Activated CD4-positive, CD25-positive, alpha-beta regulatory T cell treated with anti-CD3 and anti-CD28 coated beads, Interleukin-2, amount 50 U/mL, for 16 hours (primary cell): ENCODE results near the gene LARP6.

Experiments
- DNase-seq: peaks from one replicate; pipeline ENCODE4 v3.0.0-alpha.2; 2020; ENCODE audit warnings: low read depth, low spot score

LARP6 gene

GRCh38 chr15:70796516-70797310 is 57.2 kb downstream of the LARP6 start:
- DNase-seq = no peak

DNA sequence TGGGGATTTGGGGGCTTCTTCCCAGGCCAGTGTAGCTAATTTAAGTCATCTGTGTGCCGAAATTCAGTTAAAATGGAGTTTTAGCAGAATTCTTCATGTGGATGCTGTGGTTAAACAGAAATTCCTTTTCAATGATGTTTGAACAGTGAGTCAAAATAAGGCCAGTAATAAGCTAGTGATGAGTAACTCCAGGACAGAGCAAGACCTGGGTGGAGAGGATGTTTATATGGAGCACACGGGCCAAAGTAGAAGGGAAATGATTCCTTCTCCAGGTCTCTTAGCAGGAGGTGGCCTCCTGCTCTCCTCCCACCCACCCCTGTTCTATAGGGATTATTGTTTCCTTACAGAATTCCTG is 58.7 kb downstream of the LARP6 start:
- DNase-seq = no peak

- no peak for DNase-seq
Observed at GRCh38 chr15:70794596-70795310, 59.2 kb downstream of the LARP6 start.

GRCh38 chr15:70793694-70794093 is 60.3 kb downstream of the LARP6 start:
- no peak for DNase-seq

DNA sequence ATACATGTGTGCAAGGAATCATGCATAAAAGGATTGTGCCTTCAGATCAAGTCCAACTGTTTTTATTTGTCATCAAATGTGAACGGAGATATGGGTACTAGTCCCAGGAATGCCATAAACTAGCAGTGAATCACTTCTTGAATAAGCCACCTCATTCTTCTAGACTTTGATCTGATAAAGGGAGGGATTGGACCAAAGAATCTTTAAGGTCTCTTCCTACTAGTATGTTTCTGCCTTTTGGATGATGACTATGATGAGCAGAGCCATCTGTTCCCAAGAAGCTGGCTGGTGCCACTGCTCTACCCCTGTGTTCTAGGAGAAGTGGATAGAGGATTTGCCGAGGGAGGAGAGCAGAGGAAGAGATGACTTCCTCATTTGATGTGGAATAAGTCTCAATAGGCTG is 61.8 kb downstream of the LARP6 start:
- DNase-seq = no peak

GRCh38 chr15:70791259-70791658 is 62.7 kb downstream of the LARP6 start:
- DNase-seq = no peak

DNA sequence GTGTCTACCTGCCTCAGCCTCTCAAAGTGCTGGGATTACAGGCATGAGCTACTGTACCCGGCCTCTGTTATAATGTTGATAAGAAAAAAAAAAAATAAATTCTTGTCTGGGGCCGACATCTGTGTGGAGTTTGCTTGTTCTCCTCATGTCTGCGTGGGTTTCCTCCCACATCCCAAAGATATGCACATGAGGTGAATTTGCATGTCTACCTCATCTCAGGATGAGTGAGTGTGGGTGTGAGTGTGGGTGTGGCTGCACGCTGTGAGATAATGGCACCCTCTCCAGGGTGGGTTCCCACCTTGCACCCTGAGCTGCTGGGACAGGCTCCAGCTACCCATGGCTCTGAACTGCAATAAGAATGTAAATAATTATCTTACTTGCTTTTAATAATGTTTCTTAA is 64.7 kb downstream of the LARP6 start:
- no peak for DNase-seq

DNA sequence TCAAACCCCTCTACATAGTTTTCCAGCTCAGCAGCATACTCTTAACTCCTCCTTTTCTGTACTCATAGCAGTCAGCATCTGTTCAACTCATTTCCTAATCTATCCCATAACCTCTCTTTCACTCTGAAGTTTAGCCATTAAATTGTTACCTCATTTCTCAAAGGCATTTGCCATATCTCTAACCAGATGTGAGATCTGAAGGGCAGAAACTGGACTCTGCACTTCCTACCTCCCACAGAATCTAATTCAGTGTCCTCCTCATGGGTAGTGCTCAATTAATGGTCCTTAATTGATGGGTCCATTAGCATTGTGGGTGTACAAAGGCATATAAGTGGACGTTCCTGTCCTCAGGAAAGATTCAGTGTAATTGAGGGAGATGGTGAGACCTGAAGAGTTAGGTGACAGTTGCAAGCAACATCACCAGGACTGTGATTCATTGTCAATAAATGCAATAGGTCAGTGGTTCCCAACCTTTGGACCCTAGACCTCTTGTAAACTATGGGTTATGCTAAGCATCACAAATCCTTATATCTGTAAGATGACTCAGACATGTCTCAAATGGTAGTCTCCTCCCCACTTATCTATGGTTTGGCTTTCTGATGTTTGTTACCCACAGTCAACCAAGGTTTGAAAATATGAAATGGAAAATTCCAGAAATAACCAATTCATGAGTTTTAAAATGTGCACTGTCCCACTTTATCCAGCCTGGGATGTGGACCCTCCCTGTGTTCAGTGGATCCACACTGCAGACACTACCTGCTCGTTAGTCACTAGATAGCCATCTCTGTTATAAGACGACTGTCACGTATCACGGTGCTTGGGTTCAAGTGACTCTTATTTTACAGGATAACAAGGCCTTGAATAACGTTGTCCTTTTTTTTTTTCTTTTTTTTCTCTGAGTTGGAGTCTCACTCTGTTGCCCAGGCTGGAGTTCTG is 65.6 kb downstream of the LARP6 start:
- DNase-seq = no peak

- DNase-seq = no peak
Observed at GRCh38 chr15:70786996-70787395, 67.0 kb downstream of the LARP6 start.

DNA sequence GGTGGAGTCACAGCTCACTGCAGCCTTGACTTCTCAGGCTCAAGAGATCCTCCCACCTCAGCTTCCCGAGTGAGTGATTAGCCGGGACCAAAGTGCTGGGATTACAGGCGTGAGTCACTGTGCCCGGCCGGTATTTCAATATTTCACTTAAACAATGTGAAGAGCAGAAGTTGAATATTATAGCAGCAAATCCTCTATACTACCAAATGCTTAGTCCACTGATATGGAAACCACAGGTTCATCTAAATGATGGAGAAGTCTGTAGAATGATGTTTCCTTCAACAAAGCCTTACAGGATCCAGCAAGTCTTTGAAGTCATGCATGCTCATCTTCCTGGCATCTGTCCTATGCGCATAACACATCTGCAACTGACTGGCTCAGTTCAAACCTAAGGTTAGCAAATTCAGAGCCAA is 70.3 kb downstream of the LARP6 start:
- no peak for DNase-seq

DNA sequence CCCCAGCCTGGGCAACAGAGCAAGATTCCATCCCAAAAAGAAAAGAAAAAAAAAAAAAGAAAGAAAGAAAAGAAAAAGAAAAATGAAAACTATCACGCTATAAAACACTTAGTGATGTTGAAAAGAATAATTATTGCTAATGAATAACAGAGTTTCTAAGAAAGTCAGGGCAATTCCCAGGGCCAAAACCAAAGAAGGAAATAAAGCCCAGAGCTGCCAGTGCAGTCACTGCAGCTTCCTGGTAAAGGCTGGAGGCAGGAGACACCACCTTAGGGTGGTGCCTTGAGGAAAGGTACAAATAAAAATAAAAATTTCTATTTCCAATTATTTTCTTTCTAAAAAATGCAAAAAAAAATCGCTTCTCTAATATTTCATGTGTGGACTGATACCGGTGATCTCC is 70.9 kb downstream of the LARP6 start:
- no peak for DNase-seq

DNA sequence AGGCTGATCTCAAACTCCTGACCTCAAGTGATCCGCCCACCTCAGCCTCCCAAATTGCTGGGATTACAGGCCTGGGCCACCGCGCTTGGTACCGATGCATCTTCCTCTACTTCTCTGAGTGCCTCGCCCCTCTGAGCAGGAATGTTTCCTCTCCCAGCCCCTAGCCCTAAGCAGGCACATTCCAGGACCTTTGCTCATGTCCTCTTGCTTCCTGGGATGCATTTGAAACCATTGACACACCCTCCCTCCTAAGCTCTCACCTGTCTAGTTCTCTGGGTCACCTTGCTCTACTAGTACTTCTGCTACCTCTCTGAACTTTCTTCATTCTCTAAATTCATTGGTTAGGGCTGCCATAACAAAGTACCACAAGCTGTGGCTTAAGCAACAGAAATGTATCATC is 72.7 kb downstream of the LARP6 start:
- DNase-seq = no peak
